Urinary bladder (tissue), 4 donors: ENCODE measurements around the gene KERA. TPM values are rescaled to one million over a fixed set of nuclear protein-coding genes. Genes with fewer than 3 reads are reported as not detected.
"Not testable (repeated sequence)": the region's sequence is repeated elsewhere in the genome, so short reads cannot be mapped to it uniquely, and the experiment has no call there.

Source experiments
- DNase-seq: peaks from one replicate; pipeline ENCODE4 v3.0.0-alpha.2; 2015; ENCODE audit errors: extremely low spot score
- H3K27ac ChIP-seq: one replicate; pipeline ENCODE4 v1.5.1; 2013; ENCODE audit warnings: low read depth, mild to moderate bottlenecking, moderate library complexity
- H3K36me3 ChIP-seq: one replicate; pipeline ENCODE4 v1.6.1; 2013; ENCODE audit warnings: mild to moderate bottlenecking, moderate library complexity; ENCODE audit not compliant: insufficient read depth
- H3K4me1 ChIP-seq: one replicate; pipeline ENCODE4 v1.6.1; 2013; ENCODE audit warnings: mild to moderate bottlenecking, moderate library complexity; ENCODE audit not compliant: insufficient read depth
- H3K4me3 ChIP-seq: one replicate; pipeline ENCODE4 v1.5.1; 2013; ENCODE audit warnings: low read depth, low read length
- WGBS: extraction: QIAGEN DNeasy Blood & Tissue Kit; methylation state at CpG from one replicate; pipeline ENCODE4 v1.1.7; 2013; 5-methylcytosine and 5-hydroxymethylcytosine counted together
- polyA plus RNA-seq: library from polyadenylated mRNA; stranded (reverse); fragments of 200-250 nt; gene quantifications from one replicate; pipeline ENCODE4 v1.2.3, GENCODE V29; 2013
- total RNA-seq: library from RNA; depleted of rRNA; stranded (reverse); fragments of >200 nt; gene quantifications from one replicate; pipeline ENCODE4 v1.2.3, GENCODE V29; 2014
- donor health status: healthy with polysubstance abuse.
- donor health status: healthy.

KERA gene
- total and polyA plus RNA-seq, 2 donors, result 0.09 to 1.1 TPM

- WGBS, result 76% methylated on average over 6 of the region's 6 CpGs
- Histone ChIP-seq H3K4me3 (no peak overlapping the region), H3K4me1 (no peaks in the 10 kb centered on the region), H3K36me3 (no peaks in the 10 kb centered on the region), H3K27ac (no peak overlapping the region)
- DNase-seq, result no peak
These were observed 34.3 kb upstream of the KERA start for GRCh38 chr12:91091916-91092715.

- not testable (repeated sequence) for H3K4me3 ChIP-seq, H3K4me1 ChIP-seq, DNase-seq, H3K36me3 ChIP-seq, H3K27ac ChIP-seq
- WGBS, result 95% methylated on average over 2 of the region's 2 CpGs
These were observed 32.1 kb upstream of the KERA start for GRCh38 chr12:91089953-91090352.

- 75% methylated on average over 1 of the region's 1 CpG for WGBS
- H3K36me3 ChIP-seq, result no peaks in the 10 kb centered on the region
- DNase-seq, result no peak
- H3K4me1 ChIP-seq, result no peaks in the 10 kb centered on the region
- no peak overlapping the region for H3K4me3 ChIP-seq
- H3K27ac ChIP-seq, result no peak overlapping the region
These were observed 22.2 kb upstream of the KERA start for GRCh38 chr12:91080041-91080440.

GRCh38 chr12:91078501-91078900, 20.7 kb upstream of the KERA start:
- 88% methylated on average over 1 of the region's 1 CpG for WGBS
- Histone ChIP-seq H3K36me3 (no peaks in the 10 kb centered on the region), H3K4me3 (no peak overlapping the region), H3K4me1 (no peaks in the 10 kb centered on the region), H3K27ac (no peak overlapping the region)
- no peak for DNase-seq

- Histone ChIP-seq H3K36me3 (no peaks in the 10 kb centered on the region), H3K4me1 (no peaks in the 10 kb centered on the region), H3K27ac (no peak overlapping the region), H3K4me3 (no peak overlapping the region)
- 94% methylated on average over 5 of the region's 5 CpGs for WGBS
- no peak for DNase-seq
These were observed 19.6 kb upstream of the KERA start for GRCh38 chr12:91077228-91077954.

- Histone ChIP-seq H3K4me1 (no peaks in the 10 kb centered on the region), H3K4me3 (no peak overlapping the region), H3K36me3 (no peaks in the 10 kb centered on the region), H3K27ac (no peak overlapping the region)
- DNase-seq, result no peak
- 54% methylated on average over 1 of the region's 1 CpG for WGBS
These were observed 17.0 kb upstream of the KERA start for GRCh38 chr12:91074851-91075250.

GRCh38 chr12:91074154-91074709, 16.4 kb upstream of the KERA start:
- H3K4me3 ChIP-seq, result no peak overlapping the region
- 54% methylated on average over 6 of the region's 6 CpGs for WGBS
- H3K36me3 ChIP-seq, result no peaks in the 10 kb centered on the region
- DNase-seq, result no peak
- H3K27ac ChIP-seq, result no peak overlapping the region
- no peaks in the 10 kb centered on the region for H3K4me1 ChIP-seq

GRCh38 chr12:91073426-91073825, 15.6 kb upstream of the KERA start:
- H3K4me1 ChIP-seq, result no peaks in the 10 kb centered on the region
- H3K4me3 ChIP-seq, result no peak overlapping the region
- no peak overlapping the region for H3K27ac ChIP-seq
- H3K36me3 ChIP-seq, result no peaks in the 10 kb centered on the region
- DNase-seq, result no peak

- no peak overlapping the region for H3K4me3 ChIP-seq
- no peak overlapping the region for H3K27ac ChIP-seq
- H3K4me1 ChIP-seq, result no peaks in the 10 kb centered on the region
- WGBS, result 64% methylated on average over 2 of the region's 2 CpGs
- H3K36me3 ChIP-seq, result no peaks in the 10 kb centered on the region
- DNase-seq, result no peak
These were observed 15.1 kb upstream of the KERA start for GRCh38 chr12:91072931-91073330.

- no peak overlapping the region for H3K27ac ChIP-seq
- no peak overlapping the region for H3K4me3 ChIP-seq
- no peak for DNase-seq
- no peaks in the 10 kb centered on the region for H3K4me1 ChIP-seq
- no peaks in the 10 kb centered on the region for H3K36me3 ChIP-seq
These were observed 13.1 kb upstream of the KERA start for GRCh38 chr12:91070936-91071335.

- no peak for DNase-seq
- Histone ChIP-seq H3K4me3 (no peak overlapping the region), H3K27ac (no peak overlapping the region), H3K4me1 (no peaks in the 10 kb centered on the region), H3K36me3 (no peaks in the 10 kb centered on the region)
- 85% methylated on average over 3 of the region's 3 CpGs for WGBS
These were observed 7.6 kb upstream of the KERA start for GRCh38 chr12:91065396-91065795.

- no peaks in the 10 kb centered on the region for H3K4me1 ChIP-seq
- no peak for DNase-seq
- no peaks in the 10 kb centered on the region for H3K36me3 ChIP-seq
- 75% methylated on average over 3 of the region's 3 CpGs for WGBS
- no peak overlapping the region for H3K27ac ChIP-seq
- H3K4me3 ChIP-seq, result no peak overlapping the region
These were observed 6.8 kb upstream of the KERA start for GRCh38 chr12:91064640-91065039.

GRCh38 chr12:91061091-91061490, 3.3 kb upstream of the KERA start:
- no peak for DNase-seq
- Histone ChIP-seq H3K4me1 (no peaks in the 10 kb centered on the region), H3K4me3 (no peak overlapping the region), H3K36me3 (no peaks in the 10 kb centered on the region), H3K27ac (no peak overlapping the region)
- WGBS, result 87% methylated on average over 1 of the region's 1 CpG

- no peaks in the 10 kb centered on the region for H3K4me1 ChIP-seq
- DNase-seq, result no peak
- H3K36me3 ChIP-seq, result no peaks in the 10 kb centered on the region
- H3K27ac ChIP-seq, result no peak overlapping the region
- no peak overlapping the region for H3K4me3 ChIP-seq
These were observed 1.4 kb upstream of the KERA start for GRCh38 chr12:91059211-91059610.
